HG02678 (cell line): ENCODE data around the gene SGPP1.
"Not testable (repeated sequence)": the region's sequence is repeated elsewhere in the genome, so short reads cannot be mapped to it uniquely, and the experiment has no call there.

Source experiments
- ATAC-seq: cut with Tn5 transposase; IDR thresholded peaks from one replicate; pipeline ENCODE4 v1.9.1; 2021; ENCODE audit warnings: mild to moderate bottlenecking, moderate library complexity; ENCODE audit not compliant: unreplicated experiment

The SGPP1 gene

GRCh38 chr14:63673886-63674497 is 53.9 kb downstream of the SGPP1 start:
- no peak for ATAC-seq

GRCh38 chr14:63673255-63673654 is 54.6 kb downstream of the SGPP1 start:
- ATAC-seq, result no peak

- peak; percentile 72 for ATAC-seq
Measured at GRCh38 chr14:63672417-63673180, 55.3 kb downstream of the SGPP1 start.

GRCh38 chr14:63671987-63672386 is 55.9 kb downstream of the SGPP1 start:
- ATAC-seq, result peak; percentile 28

GRCh38 chr14:63670692-63671091 is 57.2 kb downstream of the SGPP1 start:
- ATAC-seq, result peak; percentile 36

GRCh38 chr14:63666335-63666734 is 61.5 kb downstream of the SGPP1 start:
- ATAC-seq, result no peak

GRCh38 chr14:63663428-63664341 is 64.2 kb downstream of the SGPP1 start:
- no peak for ATAC-seq

- ATAC-seq, result no peak
Measured at GRCh38 chr14:63662776-63663175, 65.1 kb downstream of the SGPP1 start.

GRCh38 chr14:63661881-63662280 is 66.0 kb downstream of the SGPP1 start:
- ATAC-seq, result not testable (repeated sequence)

GRCh38 chr14:63659726-63660125 is 68.1 kb downstream of the SGPP1 start:
- ATAC-seq, result no peak

GRCh38 chr14:63656194-63656593 is 71.7 kb downstream of the SGPP1 start:
- no peak for ATAC-seq

GRCh38 chr14:63654936-63655335 is 72.9 kb downstream of the SGPP1 start:
- ATAC-seq, result no peak

GRCh38 chr14:63654346-63654745 is 73.5 kb downstream of the SGPP1 start:
- ATAC-seq, result no peak

GRCh38 chr14:63652406-63652805 is 75.5 kb downstream of the SGPP1 start:
- ATAC-seq, result no peak

GRCh38 chr14:63650256-63650952 is 77.5 kb downstream of the SGPP1 start:
- ATAC-seq, result peak; percentile 69

GRCh38 chr14:63647696-63648410 is 80.0 kb downstream of the SGPP1 start:
- peak; percentile 58 for ATAC-seq

- ATAC-seq, result no peak
Measured at GRCh38 chr14:63644741-63645140, 83.1 kb downstream of the SGPP1 start.

GRCh38 chr14:63642656-63643382 is 85.0 kb downstream of the SGPP1 start:
- no peak for ATAC-seq

GRCh38 chr14:63642229-63642611 is 85.6 kb downstream of the SGPP1 start:
- ATAC-seq, result peak; percentile 62
